Endometrial microvascular endothelial cells (primary cell): ENCODE measurements around the gene RAB4B. TPM values are rescaled to one million over a fixed set of nuclear protein-coding genes. Genes with fewer than 3 reads are reported as not detected.
"Not testable (repeated sequence)": the region's sequence is repeated elsewhere in the genome, so short reads cannot be mapped to it uniquely, and the experiment has no call there.

Experiments
- in situ Hi-C: cut with HindIII; loops from 2 replicates; pipeline ENCODE4 v1.10.0; 2017; ENCODE audit warnings: low sequenced_read_pairs, low pct_unique_long_range_greater_than_20kb; ENCODE audit errors: inconsistent ontology term
- total RNA-seq: library from RNA; depleted of rRNA; stranded (reverse); fragments of >200 nt; gene quantifications from one replicate; pipeline ENCODE4 v1.2.3, GENCODE V29; 2015; ENCODE audit errors: inconsistent ontology term

The RAB4B gene
- total RNA-seq, 1 donor from 2014 or later: 30.0 TPM

DNA sequence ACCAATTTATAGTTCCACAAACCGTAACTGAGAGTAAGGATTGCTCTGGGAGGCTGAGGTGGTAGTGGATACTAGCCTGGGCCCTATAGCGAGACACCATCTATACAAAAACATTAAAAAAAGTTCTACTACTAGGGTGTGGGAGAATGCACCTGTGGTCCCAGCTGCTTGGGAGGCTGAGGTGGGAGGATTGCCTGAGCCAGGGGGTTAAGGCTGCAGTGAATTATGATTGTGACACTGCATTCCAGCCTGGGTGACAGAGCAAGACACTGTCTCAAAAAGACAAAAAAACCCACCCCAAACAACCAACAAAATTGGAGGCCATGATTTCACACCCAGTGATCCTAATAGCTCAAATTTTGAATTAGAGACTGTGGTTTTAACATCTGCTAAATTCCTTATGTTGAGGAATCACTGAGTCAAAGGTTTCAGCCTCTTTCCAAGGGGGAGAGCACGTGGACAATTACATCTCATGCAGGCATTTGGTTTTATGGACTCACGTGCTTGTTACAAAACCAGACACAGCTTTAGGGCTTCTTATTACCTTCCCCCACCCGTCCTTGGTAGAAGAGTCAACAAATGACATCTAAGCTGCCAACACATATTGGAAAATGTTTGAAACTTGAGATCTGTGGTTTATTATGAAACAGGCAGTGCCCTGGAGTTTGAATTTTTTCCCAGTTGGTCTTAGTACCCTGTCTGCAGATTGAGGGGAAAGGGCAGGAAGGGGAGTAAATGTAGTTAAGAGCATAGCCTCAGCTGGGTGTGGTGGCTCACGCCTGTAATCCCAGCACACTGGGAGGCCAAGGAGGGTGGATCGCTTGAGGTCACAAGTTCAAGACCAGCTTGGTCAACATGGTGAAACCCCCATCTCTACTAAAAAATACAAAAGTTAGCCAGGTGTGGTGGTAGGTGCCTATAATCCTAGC is 53.7 kb downstream of the RAB4B start:
- in situ Hi-C loops: no loop called here

GRCh38 chr19:40832431-40832790 is 54.4 kb downstream of the RAB4B start:
- in situ Hi-C loops: not testable (repeated sequence)

GRCh38 chr19:40833728-40834533 is 55.9 kb downstream of the RAB4B start:
- in situ Hi-C loops: not testable (repeated sequence)

- in situ Hi-C loops: no loop called here
These were observed 58.8 kb downstream of the RAB4B start for GRCh38 chr19:40836754-40837429.

- in situ Hi-C loops: not testable (repeated sequence)
These were observed 60.4 kb downstream of the RAB4B start for GRCh38 chr19:40838477-40838876.

GRCh38 chr19:40842012-40842411 is 64.0 kb downstream of the RAB4B start:
- in situ Hi-C loops: not testable (repeated sequence)

DNA sequence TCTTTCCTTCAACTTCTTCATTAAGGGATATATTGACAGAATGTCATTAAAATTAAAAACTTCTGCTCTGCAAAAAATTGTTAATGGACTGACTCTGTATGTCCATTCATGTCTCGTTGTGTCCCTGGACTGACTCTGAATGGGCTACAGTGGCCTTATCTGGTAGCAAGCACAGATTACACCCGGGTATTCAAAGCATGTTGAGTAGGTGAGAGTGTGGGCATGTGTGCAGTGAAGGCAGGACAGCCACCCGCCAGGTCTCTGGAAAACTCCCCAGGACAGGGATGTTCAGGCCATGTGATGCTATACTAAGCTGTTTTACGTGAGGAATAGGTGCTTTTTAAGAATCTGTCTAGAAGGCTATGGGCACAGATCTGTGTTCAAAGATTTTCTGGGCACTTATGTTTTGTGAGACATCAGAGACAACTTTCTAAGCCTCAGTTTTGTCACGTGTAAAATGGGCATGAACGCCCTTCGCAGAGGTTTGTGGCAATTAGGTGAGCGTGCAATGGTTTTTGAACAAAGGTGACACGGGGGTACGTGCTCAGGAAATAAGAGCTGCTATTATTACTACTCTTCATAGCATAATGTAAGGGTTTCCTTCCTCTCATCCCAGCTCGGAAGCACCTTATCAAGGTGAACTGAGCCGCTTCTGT is 65.1 kb downstream of the RAB4B start:
- in situ Hi-C loops: not testable (repeated sequence)

DNA sequence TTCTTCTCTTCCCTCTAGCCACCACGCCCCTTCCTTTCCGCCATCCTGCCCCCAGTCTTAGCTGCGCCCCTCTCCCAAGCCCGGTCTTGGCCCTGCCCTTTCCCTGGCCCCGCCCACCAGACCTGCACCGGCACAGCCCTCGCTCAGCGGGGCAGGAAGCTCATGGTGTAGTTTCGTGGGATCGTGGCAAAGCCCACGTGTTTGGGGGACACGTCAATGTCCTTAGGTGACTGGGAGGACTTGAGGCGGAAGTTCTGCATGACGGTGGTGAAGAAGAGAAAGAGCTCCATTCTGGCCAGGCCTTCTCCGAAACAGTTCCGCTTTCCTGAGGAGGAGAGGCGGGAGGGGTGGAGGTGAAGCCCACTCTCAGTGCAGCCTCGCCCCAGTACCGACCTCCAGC is 65.6 kb downstream of the RAB4B start:
- in situ Hi-C loops: not testable (repeated sequence)

Other genes with a start within 250 kb of the RAB4B start
- gene SHKBP1, start 201.4 kb upstream of the RAB4B start, total RNA-seq: 107 TPM
- gene LTBP4, start 176.9 kb upstream of the RAB4B start, total RNA-seq: 11.6 TPM
- 33.1 TPM for gene NUMBL, start 87.6 kb upstream of the RAB4B start, total RNA-seq
- gene COQ8B, start 61.4 kb upstream of the RAB4B start, total RNA-seq: 26.2 TPM
- gene ITPKC, start 61.1 kb upstream of the RAB4B start, total RNA-seq: 20.5 TPM
- 2.0 TPM for gene ACTMAP, start 27.8 kb upstream of the RAB4B start, total RNA-seq
- gene SNRPA, start 27.0 kb upstream of the RAB4B start, total RNA-seq: 80.3 TPM
- gene MIA, start 2.7 kb upstream of the RAB4B start, total RNA-seq: not detected
- 121 TPM for gene EGLN2, start 20.9 kb downstream of the RAB4B start, total RNA-seq
- not detected for gene CYP2A6, start 72.2 kb downstream of the RAB4B start, total RNA-seq
- not detected for gene CYP2A7, start 104.0 kb downstream of the RAB4B start, total RNA-seq
- gene CYP2B6, start 213.0 kb downstream of the RAB4B start, total RNA-seq: not detected